ENCODE measurements around the gene OR6F1.
"Not testable (repeated sequence)": the region's sequence is repeated elsewhere in the genome, so short reads cannot be mapped to it uniquely, and the experiment has no call there.

OR6F1 gene

DNA sequence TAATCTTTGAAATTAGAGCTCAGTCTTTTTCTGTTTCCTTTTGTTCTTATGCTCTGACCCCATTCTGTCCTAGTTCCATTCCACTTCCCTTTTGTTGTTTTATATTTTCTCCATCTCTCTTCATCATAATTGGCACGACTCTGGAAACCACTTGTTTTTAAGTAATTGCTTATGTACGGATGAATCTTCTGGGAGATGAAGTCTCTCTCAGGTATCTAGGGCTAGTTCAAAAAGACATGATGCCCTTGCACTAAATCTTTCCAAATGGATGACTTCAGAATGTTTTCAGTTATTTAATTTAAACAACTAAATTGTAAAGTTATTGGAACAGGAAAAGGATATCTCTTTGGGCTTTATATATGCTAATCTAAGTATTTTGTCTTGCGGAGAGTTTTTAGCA is at the start of gene OR6F1:
TSS of gene OR6F1 (minus strand) at position 101 of the 400 bp plus-strand sequence. CDS start 3,891 bp downstream, outside the sequence.
- H3K4me3 ChIP-seq (ENCODE audit: low read length) = no peak within 1 kb of the TSS
- no peak for DNase-seq (ENCODE audit: low read depth)
- TF ChIP-seq, protein P1, sequence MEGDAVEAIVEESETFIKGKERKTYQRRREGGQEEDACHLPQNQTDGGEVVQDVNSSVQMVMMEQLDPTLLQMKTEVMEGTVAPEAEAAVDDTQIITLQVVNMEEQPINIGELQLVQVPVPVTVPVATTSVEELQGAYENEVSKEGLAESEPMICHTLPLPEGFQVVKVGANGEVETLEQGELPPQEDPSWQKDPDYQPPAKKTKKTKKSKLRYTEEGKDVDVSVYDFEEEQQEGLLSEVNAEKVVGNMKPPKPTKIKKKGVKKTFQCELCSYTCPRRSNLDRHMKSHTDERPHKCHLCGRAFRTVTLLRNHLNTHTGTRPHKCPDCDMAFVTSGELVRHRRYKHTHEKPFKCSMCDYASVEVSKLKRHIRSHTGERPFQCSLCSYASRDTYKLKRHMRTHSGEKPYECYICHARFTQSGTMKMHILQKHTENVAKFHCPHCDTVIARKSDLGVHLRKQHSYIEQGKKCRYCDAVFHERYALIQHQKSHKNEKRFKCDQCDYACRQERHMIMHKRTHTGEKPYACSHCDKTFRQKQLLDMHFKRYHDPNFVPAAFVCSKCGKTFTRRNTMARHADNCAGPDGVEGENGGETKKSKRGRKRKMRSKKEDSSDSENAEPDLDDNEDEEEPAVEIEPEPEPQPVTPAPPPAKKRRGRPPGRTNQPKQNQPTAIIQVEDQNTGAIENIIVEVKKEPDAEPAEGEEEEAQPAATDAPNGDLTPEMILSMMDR (conservative IDR thresholded peaks at IDR 0.05; ENCODE audit: low read depth, low read length) = no peak

GRCh38 chr1:247760456-247760855 is 44.0 kb upstream of the OR6F1 start, which contains the start of gene OR1C1:
Gene OR1C1 (minus strand): TSS chr1:247760556. CDS start chr1:247758406, 2,150 bp downstream.
- H3K4me3 ChIP-seq (ENCODE audit: low read length) = no peak within 1 kb of the TSS
- no peak for DNase-seq (ENCODE audit: low read depth)
- TF ChIP-seq, protein P1 (conservative IDR thresholded peaks at IDR 0.05; ENCODE audit: low read depth, low read length) = no peak

DNA sequence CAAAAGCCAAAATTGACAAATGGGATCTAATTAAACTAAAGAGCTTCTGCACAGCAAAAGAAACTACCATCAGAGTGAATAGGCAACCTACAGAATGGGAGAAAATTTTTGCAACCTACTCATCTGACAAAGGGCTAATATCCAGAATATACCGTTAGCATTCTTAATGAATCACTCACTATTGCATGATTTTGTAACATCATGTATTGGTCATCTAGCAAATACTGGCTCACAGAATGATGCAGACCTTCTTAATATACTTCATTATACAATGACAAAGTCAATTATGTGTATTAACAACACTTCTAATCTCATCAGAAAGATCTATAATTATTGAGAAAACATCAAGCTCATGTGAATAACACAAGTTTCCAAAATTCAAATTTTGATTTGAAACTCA is 37.9 kb upstream of the OR6F1 start:
- not testable (repeated sequence) for DNase-seq (ENCODE audit: low read depth); H3K4me3 ChIP-seq (ENCODE audit: low read length)

DNA sequence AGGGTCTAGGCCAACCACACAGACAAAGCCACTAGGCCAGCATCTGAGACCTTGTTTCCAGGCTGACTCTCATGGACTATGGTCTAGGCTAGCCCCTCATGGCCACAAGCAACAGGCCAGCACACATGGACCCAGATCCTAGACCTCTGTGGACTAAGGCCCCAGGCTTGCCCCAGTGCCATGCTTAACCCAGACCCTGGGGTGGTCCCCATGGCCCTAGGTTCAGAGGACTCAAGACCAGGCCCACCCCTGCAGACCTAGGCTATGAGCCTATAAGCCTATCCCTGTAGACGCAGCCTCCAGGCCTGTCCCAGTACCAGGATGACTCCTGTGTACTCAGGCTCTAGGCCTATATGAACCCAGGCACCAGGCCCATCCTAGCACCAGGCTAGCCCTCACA is 33.4 kb upstream of the OR6F1 start:
- DNase-seq (ENCODE audit: low read depth) = no peak
- H3K4me3 ChIP-seq (ENCODE audit: low read length) = no peak overlapping the region
- TF ChIP-seq, protein P1 (conservative IDR thresholded peaks at IDR 0.05; ENCODE audit: low read depth, low read length) = no peak

GRCh38 chr1:247748041-247748440 is 31.6 kb upstream of the OR6F1 start, which contains the start of gene OR14A2:
Gene OR14A2 (minus strand): TSS chr1:247748141.
- TF ChIP-seq, protein P1 (conservative IDR thresholded peaks at IDR 0.05; ENCODE audit: low read depth, low read length) = no peak
- no peak for DNase-seq (ENCODE audit: low read depth)
- H3K4me3 ChIP-seq (ENCODE audit: low read length) = no peak within 1 kb of the TSS

DNA sequence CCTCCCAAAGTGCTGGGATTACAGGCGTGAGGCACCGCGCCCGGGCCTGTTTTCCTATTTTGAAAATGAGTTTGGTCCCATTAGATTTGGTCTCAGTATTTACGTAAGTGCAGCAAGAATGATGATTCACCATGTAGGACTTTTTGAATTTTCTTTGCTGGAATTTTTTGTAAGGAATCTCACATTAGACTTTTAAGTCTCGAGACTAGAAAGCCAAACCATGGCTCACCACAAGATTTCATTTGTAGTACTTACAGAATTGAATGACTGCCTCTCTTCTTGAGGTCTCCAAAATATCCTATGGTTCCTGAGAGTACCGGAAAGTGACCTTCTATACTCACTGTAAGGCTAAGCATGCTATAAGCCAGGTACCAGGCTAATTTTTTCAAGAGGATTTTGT is 31.2 kb upstream of the OR6F1 start:
- no peak overlapping the region for H3K4me3 ChIP-seq (ENCODE audit: low read length)
- peak; percentile 54 for DNase-seq (ENCODE audit: low read depth)
- TF ChIP-seq, protein P1 (conservative IDR thresholded peaks at IDR 0.05; ENCODE audit: low read depth, low read length) = no peak

DNA sequence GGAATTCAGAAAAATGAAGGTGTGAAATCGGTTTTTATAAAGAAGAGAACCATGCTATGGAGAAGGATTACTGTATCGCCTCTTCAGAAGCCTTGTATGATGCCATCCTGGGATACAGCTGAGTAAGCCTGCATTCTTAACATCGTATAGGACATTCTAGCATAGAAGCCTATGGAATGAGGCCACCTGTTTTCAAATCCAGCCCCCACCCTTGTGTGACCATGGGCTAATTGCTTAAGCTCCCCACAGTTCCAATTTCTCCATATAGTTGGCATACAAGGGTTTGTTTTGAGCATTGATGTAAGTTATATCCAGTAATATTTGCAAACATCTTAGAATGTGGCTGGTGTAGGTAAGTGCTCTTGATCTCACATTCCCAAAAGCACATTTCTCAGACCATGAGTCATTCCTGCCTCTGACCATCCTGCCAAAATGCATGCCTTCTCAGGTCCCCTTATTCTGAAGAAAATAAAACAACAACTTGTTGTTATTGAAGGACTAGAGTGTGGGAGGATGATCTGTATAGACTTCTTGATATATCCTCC is 30.0 kb upstream of the OR6F1 start:
- TF ChIP-seq, protein P1 (conservative IDR thresholded peaks at IDR 0.05; ENCODE audit: low read depth, low read length) = no peak
- peak; percentile 50 for DNase-seq (ENCODE audit: low read depth)
- H3K4me3 ChIP-seq (ENCODE audit: low read length) = no peak overlapping the region

GRCh38 chr1:247742215-247742760 is 25.8 kb upstream of the OR6F1 start:
- H3K4me3 ChIP-seq (ENCODE audit: low read length) = not testable (repeated sequence)
- peak; percentile 48 for DNase-seq (ENCODE audit: low read depth)

Measured in retinal pigment epithelial cell (primary cell).